GM12891 (cell line): ENCODE measurements around the gene FREM1.

ENCODE experiments used
- DNase-seq: peaks from one replicate; pipeline ENCODE4 v3.0.0; 2011; ENCODE audit warnings: low spot score; ENCODE audit not compliant: insufficient read length
- FAIRE-seq: peaks from 2 replicates; lab custom pipeline; 2011; peaks lifted over from hg19 to GRCh38; lab: Jason Lieb, UNC
- PAX5 ChIP-seq: IDR thresholded peaks from 2 replicates; pipeline ENCODE4 v1.6.1; 2011; ENCODE audit warnings: low read length, moderate library complexity, mild to moderate bottlenecking; ENCODE audit not compliant: insufficient read depth, severe bottlenecking
- POLR2A ChIP-seq: IDR thresholded peaks from 2 replicates; pipeline ENCODE4 v1.6.1; 2011; ENCODE audit warnings: low read depth, low read length, control low read depth
- POLR2AphosphoS5 ChIP-seq: IDR thresholded peaks from 2 replicates; pipeline ENCODE4 v1.6.1; 2011; ENCODE audit warnings: low read depth, low read length, control low read depth
- POU2F2 ChIP-seq: IDR thresholded peaks from 2 replicates; pipeline ENCODE4 v1.6.1; 2011; ENCODE audit warnings: low read depth, mild to moderate bottlenecking, control low read depth, low read length, moderate library complexity
- SPI1 ChIP-seq: IDR thresholded peaks from 2 replicates; pipeline ENCODE4 v1.6.1; 2011; ENCODE audit warnings: low read depth, low read length, control low read depth
- TAF1 ChIP-seq: IDR thresholded peaks from 2 replicates; pipeline ENCODE4 v1.6.1; 2011; ENCODE audit warnings: low read depth, low read length, control low read depth

FREM1 gene

DNA sequence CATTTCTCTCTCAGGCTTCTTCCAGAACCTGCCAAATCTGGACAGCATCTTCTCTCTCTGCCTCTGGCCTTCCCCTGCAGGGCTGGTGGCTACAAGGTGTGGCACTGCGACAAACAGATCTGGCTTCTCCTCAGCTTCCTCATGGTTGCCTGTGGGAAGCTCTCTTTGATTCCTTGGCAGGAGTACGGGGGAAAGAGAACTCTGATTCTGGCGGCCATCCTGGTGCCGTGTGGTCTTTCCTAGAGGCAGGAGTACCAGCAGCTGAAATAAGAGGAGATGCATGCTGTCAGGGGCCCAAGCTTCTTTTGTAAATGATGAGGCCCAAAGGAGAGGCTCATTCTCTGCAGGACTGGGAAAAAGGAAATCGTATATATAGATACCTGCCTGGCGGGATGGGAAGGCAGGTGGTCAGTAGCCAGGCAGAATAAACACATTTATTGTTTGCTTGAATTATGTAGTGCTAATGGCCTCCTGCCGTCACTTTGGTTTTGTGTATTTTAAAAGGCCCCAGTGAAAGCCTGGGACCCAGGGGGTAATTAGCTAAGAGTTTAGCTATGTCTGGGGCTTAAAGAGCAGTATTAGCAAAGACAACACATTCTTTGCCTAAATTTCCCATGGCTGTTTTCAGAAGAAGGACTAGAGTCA is 187.7 kb downstream of the FREM1 start, which contains the start of gene CER1:
Gene CER1, minus strand, starts transcription at position 343 of the 645 bp plus-strand sequence. Its CDS starts 61 bp downstream, at position 282.
- FAIRE-seq (no peak), DNase-seq (no peak)
- TF ChIP-seq SPI1: no peak
- no peak for TF ChIP-seq POLR2AphosphoS5
- no peak for TF ChIP-seq POLR2A
- TF ChIP-seq POU2F2: no peak
- TF ChIP-seq PAX5: no peak
- TF ChIP-seq TAF1: no peak

DNA sequence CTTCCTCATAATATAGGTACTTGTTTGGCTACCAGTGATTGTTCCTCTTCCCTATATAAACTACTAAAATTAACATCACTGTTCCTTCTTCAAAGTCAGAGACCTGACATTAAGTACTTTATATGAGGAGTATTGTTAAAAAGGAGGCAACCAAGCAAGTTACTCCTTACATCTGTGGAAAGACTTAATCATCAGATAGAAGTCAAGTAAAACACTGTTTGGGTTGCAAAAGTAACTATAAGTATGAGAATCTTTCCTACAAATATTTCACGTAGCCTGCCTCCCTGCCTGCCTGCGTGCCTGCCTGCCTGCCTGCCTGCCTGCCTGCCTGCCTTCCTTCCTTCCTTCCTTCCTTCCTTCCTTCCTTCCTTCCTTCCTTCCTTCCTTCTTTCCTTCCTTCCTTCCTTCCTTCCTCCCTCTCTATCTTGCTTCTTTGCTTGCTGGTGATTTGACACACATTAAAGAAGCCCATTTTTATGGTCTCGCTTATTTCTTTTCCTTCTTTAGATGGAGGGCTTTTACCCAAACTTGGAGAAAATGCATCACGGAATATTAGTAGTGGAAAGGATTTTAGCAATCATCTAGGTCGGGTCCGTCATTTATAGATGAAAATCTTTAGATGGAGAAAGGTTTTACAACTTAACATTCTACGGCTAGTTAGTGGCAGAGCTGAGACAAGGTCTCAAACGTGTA is 190.9 kb downstream of the FREM1 start:
- FAIRE-seq (no peak), DNase-seq (no peak)
- TF ChIP-seq SPI1 (no peak), POLR2A (no peak), POLR2AphosphoS5 (no peak), TAF1 (no peak), POU2F2 (no peak), PAX5 (no peak)

DNA sequence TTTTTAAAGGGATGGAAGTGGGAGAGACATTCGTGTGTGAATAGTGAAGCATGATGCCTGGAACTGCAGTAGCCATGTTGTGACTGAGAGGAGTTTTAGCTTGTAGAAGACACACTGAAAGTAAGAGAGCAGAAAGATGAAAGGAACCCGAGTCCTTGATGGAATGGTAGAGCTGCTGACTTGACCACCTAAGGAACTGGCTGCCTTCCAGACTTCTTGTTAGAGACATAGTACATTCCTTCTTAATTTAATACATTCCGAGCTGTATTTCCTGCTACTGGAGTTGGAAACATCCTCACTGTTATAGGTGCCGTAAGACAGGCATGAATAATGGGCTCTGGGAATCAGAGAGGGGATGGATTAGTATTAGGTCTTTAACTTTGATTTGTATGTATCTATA is 195.1 kb downstream of the FREM1 start:
- FAIRE-seq (no peak), DNase-seq (no peak)

DNA sequence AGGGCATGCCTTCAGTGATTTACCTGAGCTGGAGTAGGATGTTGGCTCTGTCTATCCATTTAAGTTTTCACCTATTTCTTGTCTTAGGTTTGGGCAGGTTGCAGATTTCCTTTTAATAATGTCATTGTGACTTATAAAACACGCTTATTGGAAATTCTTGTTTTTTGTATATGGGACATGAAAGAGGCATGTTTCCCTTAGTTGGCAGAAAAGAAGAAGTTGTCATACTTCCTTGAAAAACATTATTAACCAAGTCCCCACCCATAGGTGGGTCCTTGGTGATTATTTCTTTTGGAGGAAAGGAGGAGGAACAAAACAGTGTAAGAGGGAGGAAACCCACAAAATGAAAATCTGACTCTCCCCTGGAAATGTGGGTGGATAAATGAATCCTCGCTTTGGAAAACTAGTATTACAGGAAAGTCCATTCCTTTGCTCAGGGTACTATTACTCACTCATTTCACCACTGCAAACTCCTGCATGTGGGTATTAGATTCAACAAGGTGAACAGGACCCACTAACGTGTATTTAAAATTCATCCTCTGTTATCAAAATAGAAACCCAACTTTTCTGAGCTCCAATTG is 197.0 kb downstream of the FREM1 start:
- FAIRE-seq: no peak
- no peak for DNase-seq
- TF ChIP-seq POLR2A (no peak), PAX5 (no peak), POLR2AphosphoS5 (no peak), SPI1 (no peak), POU2F2 (no peak), TAF1 (no peak)

More for the DNA sequence above, 195.1 kb downstream of the FREM1 start:
- TF ChIP-seq PAX5 (no peak), POU2F2 (no peak), POLR2A (no peak), POLR2AphosphoS5 (no peak), SPI1 (no peak), TAF1 (no peak)

DNA sequence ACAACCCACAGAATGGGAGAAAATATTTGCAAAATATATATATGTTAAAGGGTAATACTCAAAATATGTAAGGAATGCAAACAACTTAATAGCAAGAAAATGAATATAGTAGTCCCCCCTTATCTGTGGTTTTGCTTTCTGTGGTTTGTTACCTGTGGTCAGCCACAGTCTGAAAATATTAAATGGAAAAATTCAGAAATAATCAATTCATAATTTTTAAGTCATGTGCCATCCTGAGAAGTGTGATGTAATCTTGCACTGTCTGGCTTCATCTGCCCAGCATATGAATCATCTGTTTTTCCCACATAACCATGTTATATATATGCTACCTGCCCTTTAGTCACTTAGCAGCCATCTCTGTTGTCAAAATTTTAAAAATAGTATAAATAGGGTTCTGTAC is 199.4 kb downstream of the FREM1 start:
- FAIRE-seq (no peak), DNase-seq (no peak)
- TF ChIP-seq POLR2AphosphoS5 (no peak), TAF1 (no peak), POLR2A (no peak), SPI1 (no peak), PAX5 (no peak)

DNA sequence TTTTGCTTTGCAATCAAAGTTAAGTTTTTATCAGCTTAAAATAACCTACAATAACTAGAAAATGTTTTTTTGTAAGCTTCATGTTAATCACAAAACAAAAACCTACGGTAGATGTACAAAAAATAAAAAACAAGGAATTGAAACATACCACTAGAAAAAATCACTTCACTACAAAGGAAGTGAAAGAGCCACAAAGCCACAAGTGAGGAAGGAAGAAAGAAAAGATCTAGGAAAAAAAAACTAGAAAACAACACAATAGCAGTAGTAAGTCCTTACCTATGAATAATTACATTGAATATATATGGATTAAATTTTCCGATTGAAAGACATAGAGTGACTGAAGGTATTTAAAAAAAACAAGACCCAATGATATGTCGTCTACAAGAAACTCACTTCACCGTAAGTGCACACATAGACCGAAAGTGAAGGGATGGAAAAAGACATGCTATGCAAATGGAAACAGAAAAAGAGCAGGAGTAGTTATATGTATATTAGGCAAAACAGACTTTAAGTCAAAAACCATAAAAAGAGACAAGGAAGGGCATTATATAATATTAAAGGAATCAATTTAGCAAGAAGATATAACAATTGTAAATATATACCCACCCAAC is 203.6 kb downstream of the FREM1 start:
- DNase-seq (no peak), FAIRE-seq (no peak)
- TF ChIP-seq POLR2A: no peak
- peak; percentile 81 for TF ChIP-seq SPI1

DNA sequence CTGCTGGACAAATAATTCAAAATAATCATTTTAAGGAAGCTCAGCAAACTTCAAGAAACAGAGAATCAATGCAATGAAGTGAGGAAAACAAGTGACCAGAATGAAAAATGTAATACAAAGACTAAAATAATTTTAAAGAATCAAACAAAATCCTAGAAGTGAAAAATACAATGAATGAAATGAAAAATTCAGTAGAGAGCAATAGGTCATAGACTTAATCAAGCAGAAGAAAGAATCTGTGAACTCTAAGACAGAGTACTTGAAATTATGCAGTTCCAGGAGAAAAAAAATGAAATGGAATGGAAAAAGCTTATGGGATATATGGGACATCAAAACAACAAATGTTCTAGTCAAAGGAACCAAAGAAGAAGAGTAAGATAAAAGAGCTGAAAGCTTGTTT is 205.1 kb downstream of the FREM1 start:
- DNase-seq (no peak), FAIRE-seq (no peak)
- no peak for TF ChIP-seq SPI1
- no peak for TF ChIP-seq PAX5
- TF ChIP-seq POLR2A: no peak

DNA sequence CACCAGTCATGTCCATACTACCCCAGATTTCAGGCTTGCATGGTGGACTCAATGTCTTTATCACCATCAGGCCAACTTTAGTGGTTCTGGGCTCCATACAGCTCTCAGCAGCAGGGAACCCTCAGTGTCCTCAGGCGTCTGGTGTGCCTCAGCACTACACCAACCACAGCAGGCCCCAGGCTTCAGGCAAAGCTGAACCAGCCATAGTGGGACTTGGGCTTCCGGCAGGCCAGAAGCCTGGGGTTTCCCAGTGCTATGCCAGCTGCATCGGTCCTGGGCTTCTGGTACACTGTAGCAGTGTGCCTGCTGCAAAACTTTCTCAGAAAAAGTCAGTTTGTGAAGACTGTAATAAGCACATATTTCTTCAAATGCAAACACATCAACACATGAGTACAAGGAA is 205.9 kb downstream of the FREM1 start:
- TF ChIP-seq TAF1 (no peak), SPI1 (no peak), POLR2A (no peak), POU2F2 (no peak), PAX5 (no peak), POLR2AphosphoS5 (no peak)
- no peak for DNase-seq
- no peak for FAIRE-seq

DNA sequence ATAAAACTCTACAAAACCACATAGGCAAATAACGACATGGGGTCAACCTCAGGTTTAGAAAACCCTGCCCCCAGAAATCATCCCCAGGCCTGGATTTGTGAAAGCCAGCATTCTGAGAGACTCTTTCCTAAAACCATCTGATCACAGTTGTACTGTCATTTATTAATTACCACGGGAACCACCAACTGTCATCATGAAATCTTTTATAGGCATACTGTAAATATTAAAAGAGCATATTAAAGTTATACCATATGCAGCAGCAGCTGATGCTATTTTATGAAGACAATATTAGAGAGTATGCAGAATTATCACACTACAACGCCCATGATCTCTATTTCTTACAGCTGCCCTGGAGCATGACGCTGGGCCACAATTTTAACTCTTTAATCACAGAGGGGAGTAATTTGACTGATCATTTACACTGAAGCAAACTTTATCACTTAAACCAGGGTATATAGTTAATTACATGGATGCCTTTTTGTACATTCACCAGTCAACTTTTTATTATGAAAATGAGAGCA is 208.0 kb downstream of the FREM1 start:
- no peak for DNase-seq
- no peak for FAIRE-seq
- no peak for TF ChIP-seq TAF1
- TF ChIP-seq POLR2AphosphoS5: no peak
- no peak for TF ChIP-seq POLR2A
- no peak for TF ChIP-seq POU2F2
- TF ChIP-seq SPI1: no peak
- TF ChIP-seq PAX5: no peak
